HuH-7 (cell line): Measurements from ENCODE around the gene SEPTIN12.

Experiments used
- DNase-seq: peaks from one replicate; pipeline ENCODE4 v3.0.0; 2011; ENCODE audit warnings: low spot score

SEPTIN12 gene

GRCh38 chr16:4783951-4784336 lies 4.2 kb downstream of the SEPTIN12 start:
- no peak for DNase-seq

GRCh38 chr16:4783251-4783950 lies 4.7 kb downstream of the SEPTIN12 start:
- no peak for DNase-seq

GRCh38 chr16:4780235-4780634 lies 7.9 kb downstream of the SEPTIN12 start:
- no peak for DNase-seq

- no peak for DNase-seq
Observed at GRCh38 chr16:4778050-4778392, 10.1 kb downstream of the SEPTIN12 start.

GRCh38 chr16:4777339-4778049 lies 10.7 kb downstream of the SEPTIN12 start:
- DNase-seq, result no peak

DNA sequence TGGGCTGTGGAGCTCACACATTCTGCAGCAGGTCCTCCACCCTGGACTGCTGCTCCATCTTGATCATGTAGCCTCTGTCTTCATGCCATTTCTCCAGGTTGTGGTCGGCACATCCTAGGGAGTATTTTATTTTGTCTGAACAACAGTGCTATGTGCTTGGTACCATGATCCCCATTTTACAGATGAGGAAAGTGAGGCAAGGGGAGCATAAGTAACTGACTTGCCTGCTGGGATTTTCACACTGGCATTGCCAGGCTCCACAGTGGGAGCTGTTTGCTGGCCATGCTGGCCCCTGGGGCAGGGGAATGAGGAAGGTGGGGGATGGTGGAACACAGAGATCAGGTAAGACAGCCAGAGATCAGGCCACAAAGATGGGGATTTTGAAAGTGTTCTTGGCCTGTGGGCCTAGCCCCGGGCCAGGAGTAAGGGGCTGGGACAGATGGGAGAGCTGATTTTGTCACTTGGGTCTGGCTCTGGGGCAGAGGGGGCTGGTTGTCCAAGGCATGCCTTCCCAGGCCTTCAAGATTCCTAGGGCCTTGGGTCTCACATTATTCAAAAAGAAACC lies 11.9 kb downstream of the SEPTIN12 start:
- DNase-seq, result no peak

DNA sequence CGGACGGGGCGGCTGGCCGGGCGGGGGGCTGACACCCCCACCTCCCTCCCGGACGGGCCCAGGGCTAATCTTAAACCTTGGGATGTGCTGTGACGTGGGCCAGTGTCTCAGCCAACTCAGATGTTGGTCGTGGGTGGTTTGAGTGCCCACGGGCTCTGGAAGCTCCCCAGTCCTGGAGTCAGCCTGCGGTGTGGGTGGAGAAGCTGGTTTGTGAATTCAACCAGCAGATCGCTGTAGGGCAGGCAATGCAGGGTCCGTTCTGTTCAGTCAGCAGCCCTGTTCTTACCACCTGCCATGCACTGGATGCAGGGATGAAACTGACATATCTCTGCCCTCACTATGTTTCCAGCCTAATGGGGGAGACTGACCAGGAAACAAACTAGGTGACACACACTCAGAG lies 13.1 kb downstream of the SEPTIN12 start:
- DNase-seq, result no peak

DNA sequence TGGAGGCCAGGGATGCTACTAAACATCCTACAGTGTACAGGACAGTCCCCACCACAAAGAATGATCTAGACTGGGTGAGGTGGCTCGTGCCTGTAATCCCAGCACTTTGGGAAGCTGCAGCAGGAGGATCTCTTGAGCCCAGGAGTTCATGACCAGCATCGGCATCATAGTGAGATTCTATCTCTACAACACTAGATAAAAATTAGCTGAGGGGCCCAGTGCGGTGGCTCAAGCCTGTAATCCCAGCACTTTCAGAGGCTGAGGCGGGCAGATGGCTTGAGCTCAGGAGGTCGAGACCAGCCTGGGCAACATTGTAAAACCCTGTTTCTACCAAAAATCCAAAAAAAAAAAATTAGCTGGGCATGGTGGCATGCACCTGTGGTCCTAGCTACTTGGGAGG lies 15.8 kb downstream of the SEPTIN12 start:
- DNase-seq, result no peak

DNA sequence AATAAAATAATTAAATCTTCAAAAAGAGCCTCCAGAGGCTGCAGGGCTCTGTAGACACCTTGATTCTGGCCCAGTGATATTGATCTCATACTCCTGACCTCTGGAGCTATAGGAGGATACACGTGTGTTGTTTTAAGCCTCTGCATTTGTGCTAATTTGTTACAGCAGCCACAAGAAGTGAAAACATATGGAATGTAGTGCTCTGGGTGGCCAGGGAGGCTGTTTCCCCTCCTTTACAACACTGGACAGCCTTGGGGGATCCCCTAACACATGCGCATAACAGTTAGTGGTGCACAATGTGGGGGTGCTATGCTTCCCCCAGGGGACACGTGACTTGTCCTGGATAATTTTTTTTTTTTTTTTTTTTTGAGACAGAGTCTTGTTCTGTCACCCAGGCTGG lies 16.5 kb downstream of the SEPTIN12 start:
- no peak for DNase-seq

- DNase-seq, result no peak
Observed at GRCh38 chr16:4769306-4769638, 18.9 kb downstream of the SEPTIN12 start.

DNA sequence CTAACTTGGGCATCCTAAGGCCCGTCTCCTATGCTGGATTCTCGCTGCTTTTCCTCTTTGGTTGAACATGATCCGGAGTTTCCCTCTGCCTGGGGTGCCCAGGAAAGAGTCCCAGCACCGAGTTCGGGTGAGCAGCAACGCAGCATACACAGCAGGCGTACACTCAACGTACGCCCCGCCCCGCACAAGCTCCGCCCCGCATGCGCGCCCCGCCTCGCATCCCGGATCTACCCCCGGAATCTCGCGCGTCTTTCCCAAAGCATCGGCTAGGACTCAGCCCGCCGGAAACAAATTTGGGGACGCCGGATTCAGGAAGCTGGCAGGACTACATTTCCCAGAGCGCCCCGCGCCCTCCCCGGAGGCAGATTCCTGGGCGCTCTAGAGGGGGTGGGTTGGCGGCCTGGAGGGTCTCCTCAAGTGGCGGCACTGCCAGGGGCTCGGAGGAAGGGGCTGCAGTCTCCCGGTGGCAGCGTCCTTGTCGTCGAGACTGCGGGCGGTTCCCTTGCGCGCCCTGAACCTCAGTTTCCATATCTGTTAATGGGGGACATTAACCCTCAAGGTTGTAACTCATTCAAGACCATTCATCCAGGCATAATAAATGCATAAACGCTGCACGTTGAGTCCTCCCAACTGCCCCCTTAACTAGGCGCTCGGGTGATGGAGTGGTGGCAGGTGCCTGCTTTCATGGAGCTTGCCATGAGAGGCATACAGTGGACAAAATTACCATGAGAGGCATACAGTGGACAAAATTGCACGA lies 19.4 kb downstream of the SEPTIN12 start:
- peak; percentile 94 for DNase-seq

- no peak for DNase-seq
Observed at GRCh38 chr16:4767872-4768548, 20.1 kb downstream of the SEPTIN12 start.

GRCh38 chr16:4766875-4767628 lies 21.1 kb downstream of the SEPTIN12 start, which contains the start of gene ZNF500:
Gene ZNF500 (minus strand): TSS chr16:4767162. CDS start chr16:4765978, 1,184 bp downstream.
- DNase-seq, result peak; percentile 95

DNA sequence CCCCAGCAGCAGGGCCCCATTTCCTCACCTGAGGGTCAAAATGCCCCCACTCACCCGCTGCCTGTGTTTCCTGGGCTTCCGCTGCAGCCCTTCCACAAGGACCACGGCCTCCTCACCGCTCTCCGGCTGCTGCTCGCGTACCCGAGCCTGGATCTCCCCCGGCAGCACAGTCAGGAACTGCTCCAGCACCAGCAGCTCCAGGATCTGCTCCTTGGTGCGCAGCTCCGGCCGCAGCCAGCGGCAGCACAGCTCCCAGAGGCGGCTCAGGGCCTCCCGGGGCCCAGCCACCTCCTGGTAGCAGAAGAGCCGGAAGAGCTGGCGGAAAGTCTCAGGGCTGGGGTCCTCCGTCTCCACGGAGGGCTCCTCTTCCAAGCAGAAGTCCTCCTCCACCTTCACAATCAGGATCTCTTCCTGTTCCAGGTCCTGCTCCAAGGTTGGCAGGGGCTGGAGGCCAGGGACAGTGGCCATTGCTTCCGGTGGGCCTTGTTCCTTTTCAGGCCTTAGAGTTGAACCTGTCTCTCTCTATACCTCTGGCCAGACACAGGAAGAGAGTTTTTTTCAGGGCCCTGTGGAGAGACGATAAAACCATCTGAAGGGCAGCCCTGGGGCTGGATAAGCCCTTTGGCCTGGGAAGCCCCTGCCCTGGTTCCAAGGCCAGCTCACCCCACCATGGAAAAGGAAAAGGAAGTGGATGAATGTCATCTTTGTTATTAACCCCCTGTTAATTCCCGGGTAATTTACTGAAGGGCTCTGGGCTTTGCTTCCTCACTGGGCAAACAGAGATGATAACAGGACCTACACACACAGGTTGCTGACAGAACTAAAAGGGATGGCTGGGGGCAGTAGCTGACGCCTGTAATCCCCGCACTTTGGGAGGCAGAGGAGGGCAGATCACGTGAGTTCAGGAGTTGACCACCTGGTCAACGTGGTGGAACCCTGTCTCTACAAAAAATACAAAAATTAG lies 22.4 kb downstream of the SEPTIN12 start:
- DNase-seq, result no peak

GRCh38 chr16:4763791-4764190 lies 24.4 kb downstream of the SEPTIN12 start:
- DNase-seq, result no peak

DNA sequence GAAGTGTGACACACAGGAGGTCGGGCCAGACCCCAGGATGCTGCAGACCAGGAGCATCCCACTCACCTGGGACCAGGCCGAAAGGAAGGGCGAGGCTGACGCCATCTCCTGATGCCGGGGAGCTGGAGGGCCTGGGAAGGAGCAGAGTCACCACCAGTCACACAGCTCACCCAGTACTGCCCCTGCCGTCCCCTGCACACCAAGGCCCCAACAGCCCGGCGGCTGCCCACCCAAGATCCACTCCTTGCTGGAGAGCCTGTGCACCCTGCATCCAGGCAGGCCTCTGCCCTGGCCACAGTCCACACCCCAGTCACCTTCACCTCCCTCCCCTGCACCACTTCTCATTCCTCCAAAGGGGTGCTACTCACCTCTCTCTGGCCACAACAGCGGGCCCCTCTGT lies 25.9 kb downstream of the SEPTIN12 start:
- no peak for DNase-seq

- no peak for DNase-seq
Observed at GRCh38 chr16:4760221-4760910, 27.8 kb downstream of the SEPTIN12 start.

GRCh38 chr16:4755687-4756086 lies 32.5 kb downstream of the SEPTIN12 start:
- no peak for DNase-seq

DNA sequence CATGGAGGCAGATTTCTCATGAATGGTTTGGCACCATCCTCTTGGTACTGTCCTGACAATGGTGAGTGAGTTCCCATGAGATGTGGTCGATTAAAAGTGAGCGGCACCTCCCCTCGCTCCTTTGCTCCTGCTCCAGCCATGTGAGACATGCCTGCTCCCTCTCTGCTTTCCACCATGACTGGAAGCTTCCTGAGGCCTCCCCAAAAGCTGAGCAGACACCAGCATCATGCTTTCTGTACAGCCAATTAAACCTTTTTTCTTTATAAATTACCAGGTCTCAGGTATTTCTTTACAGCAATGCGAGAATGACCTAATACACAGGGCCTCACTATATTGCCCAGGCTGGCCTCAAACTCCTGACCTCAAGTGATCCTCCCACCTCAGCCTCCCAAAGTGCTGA lies 33.3 kb downstream of the SEPTIN12 start:
- no peak for DNase-seq

DNA sequence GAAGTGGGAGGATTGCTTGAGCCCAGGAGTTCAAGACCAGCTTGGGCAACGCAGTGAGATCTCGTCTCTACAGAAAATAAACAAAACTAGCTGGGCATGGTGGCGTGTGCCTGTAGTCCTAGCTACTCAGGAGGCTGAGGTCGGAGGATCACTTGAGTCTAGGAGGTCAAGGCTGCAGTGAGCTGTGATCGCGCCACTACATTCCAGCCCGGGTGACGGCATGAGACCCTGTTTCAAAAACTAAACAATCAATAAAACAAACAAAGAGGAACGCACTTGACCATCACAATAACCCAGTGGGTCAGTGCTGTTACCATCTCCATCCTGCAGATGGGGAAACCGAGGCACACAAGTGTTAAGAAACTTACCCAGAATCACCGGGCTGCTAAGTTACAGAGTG lies 34.9 kb downstream of the SEPTIN12 start:
- DNase-seq, result no peak
